SW480 (cell line): ENCODE results near the gene IFIT1B.
"Not testable (repeated sequence)": the region's sequence is repeated elsewhere in the genome, so short reads cannot be mapped to it uniquely, and the experiment has no call there.

Source experiments
- DNase-seq: peaks from one replicate; pipeline ENCODE4 v3.0.0-alpha.2; 2016; ENCODE audit warnings: low spot score

IFIT1B gene

GRCh38 chr10:89377705-89378637 lies at the start of gene IFIT1B:
Gene IFIT1B (plus strand): TSS chr10:89378056. CDS start chr10:89378136, 80 bp downstream.
- no peak for DNase-seq

- DNase-seq = no peak
These were observed 48.7 kb upstream of the IFIT1B start for GRCh38 chr10:89329151-89329550.

GRCh38 chr10:89330014-89330413 lies 47.8 kb upstream of the IFIT1B start:
- DNase-seq = not testable (repeated sequence)

- no peak for DNase-seq
These were observed 47.2 kb upstream of the IFIT1B start for GRCh38 chr10:89330537-89331212.

GRCh38 chr10:89331487-89332122 lies 46.3 kb upstream of the IFIT1B start:
- DNase-seq = not testable (repeated sequence)

- DNase-seq = peak; percentile 26
These were observed 45.7 kb upstream of the IFIT1B start for GRCh38 chr10:89332123-89332633.

- DNase-seq = no peak
These were observed 42.6 kb upstream of the IFIT1B start for GRCh38 chr10:89335226-89335625.

GRCh38 chr10:89336241-89336640 lies 41.6 kb upstream of the IFIT1B start:
- DNase-seq = no peak

GRCh38 chr10:89337484-89337883 lies 40.4 kb upstream of the IFIT1B start:
- no peak for DNase-seq

GRCh38 chr10:89338713-89339112 lies 39.1 kb upstream of the IFIT1B start:
- no peak for DNase-seq

GRCh38 chr10:89339875-89340274 lies 38.0 kb upstream of the IFIT1B start:
- DNase-seq = no peak

GRCh38 chr10:89341649-89342048 lies 36.2 kb upstream of the IFIT1B start:
- no peak for DNase-seq

- no peak for DNase-seq
These were observed 35.5 kb upstream of the IFIT1B start for GRCh38 chr10:89342206-89342958.

- no peak for DNase-seq
These were observed 34.6 kb upstream of the IFIT1B start for GRCh38 chr10:89343089-89343767.

- DNase-seq = no peak
These were observed 33.7 kb upstream of the IFIT1B start for GRCh38 chr10:89344156-89344555.

GRCh38 chr10:89345367-89346000 lies 32.4 kb upstream of the IFIT1B start:
- no peak for DNase-seq

- DNase-seq = no peak
These were observed 31.2 kb upstream of the IFIT1B start for GRCh38 chr10:89346405-89347254.

GRCh38 chr10:89347701-89348457 lies 30.0 kb upstream of the IFIT1B start:
- no peak for DNase-seq

- DNase-seq = no peak
These were observed 29.4 kb upstream of the IFIT1B start for GRCh38 chr10:89348481-89348880.
